Liver (tissue), 9 donors: ENCODE measurements around the gene KRT86. TPM values are rescaled to one million over a fixed set of nuclear protein-coding genes. Genes with fewer than 3 reads are reported as not detected.
"Not testable (repeated sequence)": the region's sequence is repeated elsewhere in the genome, so short reads cannot be mapped to it uniquely, and the experiment has no call there.

ENCODE experiments used
- DNase-seq: peaks from one replicate; pipeline ENCODE4 v3.0.0-alpha.2; 2017; ENCODE audit warnings: low spot score
- H3K27ac ChIP-seq, 2 donors: one replicate each; pipeline ENCODE4 v1.7.0; 2013; ENCODE audit warnings: inconsistent platforms in 2 of 2, low read length in 2 of 2, control low read depth in 1 of 2, low read depth in 1 of 2, mild to moderate bottlenecking in 1 of 2
- H3K27me3 ChIP-seq, 4 donors: one replicate each; pipeline versions ENCODE4 v1.6.1 to v1.7.0; 2013; ENCODE audit warnings: low read length in 3 of 4, inconsistent platforms in 1 of 4, mild to moderate bottlenecking in 1 of 4, moderate library complexity in 1 of 4; ENCODE audit not compliant: control insufficient read depth in 4 of 4, insufficient read depth in 4 of 4
- H3K36me3 ChIP-seq, 4 donors: one replicate each; pipeline versions ENCODE4 v1.6.1 to v1.7.0; 2013; ENCODE audit warnings: low read length in 3 of 4, mild to moderate bottlenecking in 3 of 4, low read depth in 1 of 4, moderate library complexity in 1 of 4; ENCODE audit not compliant: control insufficient read depth in 4 of 4, insufficient read depth in 3 of 4
- H3K4me1 ChIP-seq, 4 donors: one replicate each; pipeline versions ENCODE4 v1.6.1 to v1.7.0; 2013; ENCODE audit warnings: low read length in 3 of 4, mild to moderate bottlenecking in 3 of 4, moderate library complexity in 1 of 4; ENCODE audit not compliant: control insufficient read depth in 4 of 4, insufficient read depth in 4 of 4
- H3K4me3 ChIP-seq, 3 donors: one replicate each; pipeline versions ENCODE4 v1.6.1 to v1.7.0; 2013; ENCODE audit warnings: low read length in 3 of 3, control low read depth in 1 of 3, low read depth in 1 of 3, mild to moderate bottlenecking in 1 of 3
- H3K9ac ChIP-seq, 2 donors: one replicate each; pipeline ENCODE4 v1.7.0; 2013; ENCODE audit warnings: low read length in 2 of 2, mild to moderate bottlenecking in 2 of 2, moderate library complexity in 2 of 2, control low read depth in 1 of 2, low read depth in 1 of 2
- H3K9me3 ChIP-seq, 4 donors: one replicate each; pipeline versions ENCODE4 v1.6.1 to v1.7.0; 2013; ENCODE audit warnings: low read length in 3 of 4; ENCODE audit not compliant: control insufficient read depth in 4 of 4
- EGR1 ChIP-seq, 2 donors: IDR thresholded peaks; 2 replicates each; pipeline ENCODE4 v1.6.1; 2016 to 2018; ENCODE audit warnings: antibody characterized with exemption in 2 of 2, low read depth in 2 of 2
- FOXA1 ChIP-seq: IDR thresholded peaks from 2 replicates; pipeline ENCODE4 v1.6.1; 2016; ENCODE audit warnings: antibody characterized with exemption
- FOXA2 ChIP-seq: IDR thresholded peaks from 2 replicates; pipeline ENCODE4 v1.6.1; 2016; ENCODE audit warnings: antibody characterized with exemption
- GABPA ChIP-seq, 2 donors: IDR thresholded peaks in 1 of 2; conservative IDR thresholded peaks in 1 of 2; 2 replicates each; pipeline ENCODE4 v1.6.1; 2016; ENCODE audit warnings: antibody characterized with exemption in 2 of 2, mild to moderate bottlenecking in 1 of 2, moderate library complexity in 1 of 2
- HNF4A ChIP-seq, 2 donors: conservative IDR thresholded peaks; 2 replicates each; pipeline ENCODE4 v1.6.1; 2016; ENCODE audit warnings: antibody characterized with exemption in 2 of 2, mild to moderate bottlenecking in 2 of 2
- JUND ChIP-seq, 2 donors: IDR thresholded peaks; 2 replicates each; pipeline ENCODE4 v1.6.1; 2016; ENCODE audit warnings: antibody characterized with exemption in 2 of 2
- NR2F2 ChIP-seq: IDR thresholded peaks from 2 replicates; pipeline ENCODE4 v1.6.1; 2016; ENCODE audit warnings: antibody characterized with exemption
- RAD21 ChIP-seq, 2 donors: IDR thresholded peaks; 2 replicates each; pipeline ENCODE4 v1.6.1; 2016; ENCODE audit warnings: antibody characterized with exemption in 2 of 2, mild to moderate bottlenecking in 2 of 2
- RXRA ChIP-seq, 2 donors: IDR thresholded peaks; 2 replicates each; pipeline ENCODE4 v1.6.1; 2017 to 2018; ENCODE audit warnings: antibody characterized with exemption in 2 of 2, mild to moderate bottlenecking in 1 of 2
- SP1 ChIP-seq: IDR thresholded peaks from 2 replicates; pipeline ENCODE4 v1.6.1; 2018; ENCODE audit warnings: antibody characterized with exemption, mild to moderate bottlenecking
- TAF1 ChIP-seq: conservative IDR thresholded peaks from 2 replicates; pipeline ENCODE4 v1.6.1; 2016; ENCODE audit warnings: antibody characterized with exemption, mild to moderate bottlenecking
- YY1 ChIP-seq: IDR thresholded peaks from 2 replicates; pipeline ENCODE4 v1.6.1; 2016; ENCODE audit warnings: antibody characterized with exemption, mild to moderate bottlenecking
- WGBS: extraction: QIAGEN DNeasy Blood & Tissue Kit; methylation state at CpG from one replicate; pipeline ENCODE4 v1.1.7; 2013; 5-methylcytosine and 5-hydroxymethylcytosine counted together
- polyA plus RNA-seq, 2 donors: library from polyadenylated mRNA; stranded (reverse) in 1 of 2; unstranded in 1 of 2; fragments of 200-250 nt in 1 of 2; fragments of >200 nt in 1 of 2; fragmentation: Nextera tagmentation in 1 of 2; extraction: Ambion mirVana in 1 of 2; gene quantifications; one replicate each; pipeline versions ENCODE4 v1.2.1 to v1.2.3, GENCODE V29; 2013 to 2015
- total RNA-seq, 2 donors: library from RNA; depleted of rRNA; stranded (reverse); fragments of >200 nt; gene quantifications; one replicate each; pipeline ENCODE4 v1.2.3, GENCODE V29; 2014
- TF ChIP-seq, protein P1 (sequence below): fragments of 150-350 bp; IDR thresholded peaks from 2 replicates; pipeline ENCODE4 v1.5.1; 2017; ENCODE audit warnings: improper control_type of control experiment, low read depth, low read length; ENCODE audit not compliant: missing input control
- TF ChIP-seq, protein P2 (sequence below): IDR thresholded peaks from 2 replicates; pipeline ENCODE4 v1.6.1; 2016; ENCODE audit warnings: antibody characterized with exemption
- TF ChIP-seq, protein P3 (sequence below): IDR thresholded peaks from 2 replicates; pipeline ENCODE4 v1.6.1; 2016; ENCODE audit warnings: antibody characterized with exemption
- TF ChIP-seq, protein P4 (sequence below): IDR thresholded peaks from 2 replicates; pipeline ENCODE4 v1.6.1; 2016; ENCODE audit warnings: antibody characterized with exemption, mild to moderate bottlenecking
- TF ChIP-seq, protein P5 (sequence below): IDR thresholded peaks from 2 replicates; pipeline ENCODE4 v1.6.1; 2016; ENCODE audit warnings: antibody characterized with exemption
- donor health status: healthy.
- donor health status: healthy.
- donor health status: healthy.
- donor health status: healthy.
- donor health status: healthy.

KRT86 gene
- total and polyA plus RNA-seq, 4 donors, result 0.08 TPM; not detected in 3

DNA sequence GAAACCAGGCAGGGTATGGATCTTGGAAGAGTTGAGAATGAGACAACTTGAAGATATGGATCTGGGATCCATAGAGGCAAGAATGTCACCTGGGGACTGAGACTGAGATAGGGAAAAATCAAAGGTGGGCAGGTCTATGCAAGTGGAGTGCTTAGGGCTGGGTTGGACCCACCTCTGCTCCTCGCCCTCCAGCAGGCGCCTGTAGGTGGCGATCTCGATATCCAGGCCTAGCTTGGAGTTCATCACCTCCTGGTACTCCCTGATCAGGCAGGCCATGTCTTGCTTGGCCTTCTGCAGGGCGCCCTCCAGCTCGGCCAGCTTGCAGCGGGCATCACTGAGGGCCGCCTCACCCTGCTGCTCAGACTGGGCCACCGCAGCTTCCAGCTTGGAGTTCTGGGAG, 41.3 kb downstream of the KRT86 start:
- not testable (repeated sequence) for H3K4me3 ChIP-seq, H3K27me3 ChIP-seq, H3K4me1 ChIP-seq, H3K9me3 ChIP-seq, H3K27ac ChIP-seq, H3K9ac ChIP-seq, H3K36me3 ChIP-seq, DNase-seq
- TF ChIP-seq, protein P1, sequence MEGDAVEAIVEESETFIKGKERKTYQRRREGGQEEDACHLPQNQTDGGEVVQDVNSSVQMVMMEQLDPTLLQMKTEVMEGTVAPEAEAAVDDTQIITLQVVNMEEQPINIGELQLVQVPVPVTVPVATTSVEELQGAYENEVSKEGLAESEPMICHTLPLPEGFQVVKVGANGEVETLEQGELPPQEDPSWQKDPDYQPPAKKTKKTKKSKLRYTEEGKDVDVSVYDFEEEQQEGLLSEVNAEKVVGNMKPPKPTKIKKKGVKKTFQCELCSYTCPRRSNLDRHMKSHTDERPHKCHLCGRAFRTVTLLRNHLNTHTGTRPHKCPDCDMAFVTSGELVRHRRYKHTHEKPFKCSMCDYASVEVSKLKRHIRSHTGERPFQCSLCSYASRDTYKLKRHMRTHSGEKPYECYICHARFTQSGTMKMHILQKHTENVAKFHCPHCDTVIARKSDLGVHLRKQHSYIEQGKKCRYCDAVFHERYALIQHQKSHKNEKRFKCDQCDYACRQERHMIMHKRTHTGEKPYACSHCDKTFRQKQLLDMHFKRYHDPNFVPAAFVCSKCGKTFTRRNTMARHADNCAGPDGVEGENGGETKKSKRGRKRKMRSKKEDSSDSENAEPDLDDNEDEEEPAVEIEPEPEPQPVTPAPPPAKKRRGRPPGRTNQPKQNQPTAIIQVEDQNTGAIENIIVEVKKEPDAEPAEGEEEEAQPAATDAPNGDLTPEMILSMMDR, result peak; percentile 17
- WGBS, result 69% methylated on average over 9 of the region's 9 CpGs

DNA sequence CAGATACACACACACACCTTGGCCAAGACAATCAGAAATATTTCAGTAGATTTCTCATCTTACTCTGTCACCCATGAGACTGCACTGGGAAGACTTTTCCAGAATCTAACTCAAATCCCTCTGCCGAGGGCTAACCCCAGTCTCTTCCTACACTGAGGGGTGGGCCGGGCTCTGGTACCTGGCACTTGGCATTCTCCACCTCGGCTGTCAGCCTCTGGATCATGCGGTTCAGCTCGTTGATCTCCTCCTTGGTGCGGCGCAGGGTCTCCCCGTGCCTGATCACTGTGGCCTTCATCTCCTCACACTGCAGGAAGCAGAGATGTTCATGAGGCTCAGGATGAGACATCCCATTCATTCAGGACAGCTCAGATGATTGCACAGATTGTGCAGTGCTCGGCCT, 41.8 kb downstream of the KRT86 start:
- H3K27me3 ChIP-seq, result peaks cover 0 to 3% (median 1%) of the 10 kb centered on the region in 4 donors
- H3K9ac ChIP-seq, result no peak overlapping the region
- H3K27ac ChIP-seq, result no peak overlapping the region
- no peaks in the 10 kb centered on the region for H3K9me3 ChIP-seq
- DNase-seq, result no peak
- H3K4me1 ChIP-seq, result no peaks in the 10 kb centered on the region
- WGBS, result 85% methylated on average over 9 of the region's 9 CpGs
- no peak overlapping the region for H3K4me3 ChIP-seq
- TF ChIP-seq TAF1 (no peak), GABPA (IDR thresholded peaks at IDR 0.05 in 1 of 2, conservative IDR thresholded peaks at IDR 0.05 in 1 of 2) (no peak), FOXA2 (no peak), JUND (IDR thresholded peaks at IDR 0.05) (no peak), SP1 (no peak), FOXA1 (no peak), RAD21 (IDR thresholded peaks at IDR 0.05) (no peak), EGR1 (IDR thresholded peaks at IDR 0.05; ENCODE audit: low read depth in 2 of 2) (no peak), YY1 (no peak), NR2F2 (no peak), HNF4A (conservative IDR thresholded peaks at IDR 0.05) (no peak), RXRA (IDR thresholded peaks at IDR 0.05) (no peak)
- TF ChIP-seq, protein P2, sequence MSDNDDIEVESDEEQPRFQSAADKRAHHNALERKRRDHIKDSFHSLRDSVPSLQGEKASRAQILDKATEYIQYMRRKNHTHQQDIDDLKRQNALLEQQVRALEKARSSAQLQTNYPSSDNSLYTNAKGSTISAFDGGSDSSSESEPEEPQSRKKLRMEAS, result no peak
- TF ChIP-seq, protein P1, result no peak
- TF ChIP-seq, protein P3, sequence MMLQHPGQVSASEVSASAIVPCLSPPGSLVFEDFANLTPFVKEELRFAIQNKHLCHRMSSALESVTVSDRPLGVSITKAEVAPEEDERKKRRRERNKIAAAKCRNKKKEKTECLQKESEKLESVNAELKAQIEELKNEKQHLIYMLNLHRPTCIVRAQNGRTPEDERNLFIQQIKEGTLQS, result no peak
- TF ChIP-seq, protein P4, sequence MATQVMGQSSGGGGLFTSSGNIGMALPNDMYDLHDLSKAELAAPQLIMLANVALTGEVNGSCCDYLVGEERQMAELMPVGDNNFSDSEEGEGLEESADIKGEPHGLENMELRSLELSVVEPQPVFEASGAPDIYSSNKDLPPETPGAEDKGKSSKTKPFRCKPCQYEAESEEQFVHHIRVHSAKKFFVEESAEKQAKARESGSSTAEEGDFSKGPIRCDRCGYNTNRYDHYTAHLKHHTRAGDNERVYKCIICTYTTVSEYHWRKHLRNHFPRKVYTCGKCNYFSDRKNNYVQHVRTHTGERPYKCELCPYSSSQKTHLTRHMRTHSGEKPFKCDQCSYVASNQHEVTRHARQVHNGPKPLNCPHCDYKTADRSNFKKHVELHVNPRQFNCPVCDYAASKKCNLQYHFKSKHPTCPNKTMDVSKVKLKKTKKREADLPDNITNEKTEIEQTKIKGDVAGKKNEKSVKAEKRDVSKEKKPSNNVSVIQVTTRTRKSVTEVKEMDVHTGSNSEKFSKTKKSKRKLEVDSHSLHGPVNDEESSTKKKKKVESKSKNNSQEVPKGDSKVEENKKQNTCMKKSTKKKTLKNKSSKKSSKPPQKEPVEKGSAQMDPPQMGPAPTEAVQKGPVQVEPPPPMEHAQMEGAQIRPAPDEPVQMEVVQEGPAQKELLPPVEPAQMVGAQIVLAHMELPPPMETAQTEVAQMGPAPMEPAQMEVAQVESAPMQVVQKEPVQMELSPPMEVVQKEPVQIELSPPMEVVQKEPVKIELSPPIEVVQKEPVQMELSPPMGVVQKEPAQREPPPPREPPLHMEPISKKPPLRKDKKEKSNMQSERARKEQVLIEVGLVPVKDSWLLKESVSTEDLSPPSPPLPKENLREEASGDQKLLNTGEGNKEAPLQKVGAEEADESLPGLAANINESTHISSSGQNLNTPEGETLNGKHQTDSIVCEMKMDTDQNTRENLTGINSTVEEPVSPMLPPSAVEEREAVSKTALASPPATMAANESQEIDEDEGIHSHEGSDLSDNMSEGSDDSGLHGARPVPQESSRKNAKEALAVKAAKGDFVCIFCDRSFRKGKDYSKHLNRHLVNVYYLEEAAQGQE, result no peak
- TF ChIP-seq, protein P5, sequence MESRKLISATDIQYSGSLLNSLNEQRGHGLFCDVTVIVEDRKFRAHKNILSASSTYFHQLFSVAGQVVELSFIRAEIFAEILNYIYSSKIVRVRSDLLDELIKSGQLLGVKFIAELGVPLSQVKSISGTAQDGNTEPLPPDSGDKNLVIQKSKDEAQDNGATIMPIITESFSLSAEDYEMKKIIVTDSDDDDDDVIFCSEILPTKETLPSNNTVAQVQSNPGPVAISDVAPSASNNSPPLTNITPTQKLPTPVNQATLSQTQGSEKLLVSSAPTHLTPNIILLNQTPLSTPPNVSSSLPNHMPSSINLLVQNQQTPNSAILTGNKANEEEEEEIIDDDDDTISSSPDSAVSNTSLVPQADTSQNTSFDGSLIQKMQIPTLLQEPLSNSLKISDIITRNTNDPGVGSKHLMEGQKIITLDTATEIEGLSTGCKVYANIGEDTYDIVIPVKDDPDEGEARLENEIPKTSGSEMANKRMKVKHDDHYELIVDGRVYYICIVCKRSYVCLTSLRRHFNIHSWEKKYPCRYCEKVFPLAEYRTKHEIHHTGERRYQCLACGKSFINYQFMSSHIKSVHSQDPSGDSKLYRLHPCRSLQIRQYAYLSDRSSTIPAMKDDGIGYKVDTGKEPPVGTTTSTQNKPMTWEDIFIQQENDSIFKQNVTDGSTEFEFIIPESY, result no peak
- H3K36me3 ChIP-seq, result no peaks in the 10 kb centered on the region
